GM18951 (cell line): Measurements from ENCODE around the gene CLEC19A.

Experiments used
- POLR2A ChIP-seq: IDR thresholded peaks from 4 replicates; pipeline ENCODE4 v1.6.1; 2011; ENCODE audit warnings: mild to moderate bottlenecking; ENCODE audit not compliant: insufficient read length, insufficient read depth; ENCODE audit errors: extremely low read depth
- in situ Hi-C: fragments of 300-500 bp; cut with MboI; formaldehyde crosslinking; loops from one replicate; pipeline ENCODE4 v1.12.0; 2022; ENCODE audit warnings: low sequenced_read_pairs, mixed read lengths, inconsistent platforms; ENCODE audit not compliant: unreplicated experiment

CLEC19A gene

DNA sequence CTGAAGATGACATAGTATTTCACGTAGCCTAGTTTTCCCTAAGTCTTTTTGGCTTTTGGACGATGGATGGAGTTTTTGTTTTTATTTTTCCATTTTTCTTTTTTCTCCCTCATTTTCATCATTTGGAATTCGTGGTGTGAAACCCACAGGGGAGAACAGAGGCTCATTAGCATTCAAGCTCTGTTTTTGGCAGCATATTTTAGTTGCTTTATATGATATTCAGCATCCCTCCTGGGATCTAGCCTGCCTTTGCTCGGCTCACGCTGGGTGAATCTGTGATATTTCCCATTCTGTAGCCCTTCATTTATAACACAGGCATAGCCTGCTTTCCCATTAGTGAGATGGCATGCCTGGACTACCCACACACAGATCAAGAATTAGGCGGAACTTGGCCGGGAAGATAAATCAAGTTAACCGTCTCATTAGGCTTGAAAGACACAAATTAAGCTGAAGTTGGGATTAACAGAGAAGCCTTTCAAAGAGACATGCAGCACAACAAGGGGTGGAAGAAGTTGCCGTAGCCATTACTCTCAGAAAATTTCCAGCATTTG is 20.1 kb upstream of the CLEC19A start:
- TF ChIP-seq POLR2A: no peak
- in situ Hi-C loops: loop anchor here (5.0 kb wide), 1 partner anchor 57 kb away; no protein-coding TSS in a partner anchor

DNA sequence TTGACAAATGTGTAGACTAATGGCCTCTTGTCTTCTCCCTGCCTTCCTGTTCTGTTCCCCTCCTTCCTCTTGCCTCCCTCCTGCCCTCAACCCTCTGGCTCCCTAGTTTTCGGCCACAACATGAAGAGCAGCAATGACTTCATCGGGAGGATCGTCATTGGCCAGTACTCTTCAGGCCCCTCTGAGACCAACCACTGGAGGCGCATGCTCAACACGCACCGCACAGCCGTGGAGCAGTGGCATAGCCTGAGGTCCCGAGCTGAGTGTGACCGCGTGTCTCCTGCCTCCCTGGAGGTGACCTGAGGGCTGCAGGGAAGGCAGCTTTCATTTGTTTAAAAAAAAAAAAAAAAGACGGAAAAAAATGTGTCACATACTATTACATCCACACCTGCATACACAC is 18.8 kb upstream of the CLEC19A start:
- TF ChIP-seq POLR2A: no peak
- in situ Hi-C loops: loop anchor here (5.0 kb wide), 1 partner anchor 56 kb away; no protein-coding TSS in a partner anchor

DNA sequence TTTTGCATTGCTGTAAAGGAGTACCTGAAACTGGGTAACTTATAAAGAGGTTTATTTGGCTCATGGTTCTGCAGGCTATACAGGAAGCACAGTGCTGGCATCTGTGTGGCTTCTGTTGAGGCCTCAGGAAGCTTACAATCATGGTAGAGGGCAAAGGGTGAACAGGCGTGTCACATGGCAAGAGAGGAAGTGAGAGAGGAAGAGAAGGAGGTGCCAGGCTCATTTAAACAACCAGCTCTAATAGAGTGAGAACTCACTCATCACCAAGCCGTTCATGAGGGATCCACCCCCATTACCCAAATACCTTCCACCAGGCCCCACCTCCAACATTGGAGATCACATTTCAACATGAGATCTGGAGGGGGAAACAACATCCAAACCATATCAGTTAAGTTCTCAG is 16.4 kb upstream of the CLEC19A start:
- TF ChIP-seq POLR2A: no peak
- in situ Hi-C loops: loop anchor here (5.0 kb wide), 1 partner anchor 53 kb away; no protein-coding TSS in a partner anchor

GRCh38 chr16:19274165-19274797 is 11.2 kb upstream of the CLEC19A start:
- in situ Hi-C loops: no loop called here
- TF ChIP-seq POLR2A: no peak

- in situ Hi-C loops: no loop called here
- no peak for TF ChIP-seq POLR2A
Observed at GRCh38 chr16:19278403-19278802, 7.1 kb upstream of the CLEC19A start.

DNA sequence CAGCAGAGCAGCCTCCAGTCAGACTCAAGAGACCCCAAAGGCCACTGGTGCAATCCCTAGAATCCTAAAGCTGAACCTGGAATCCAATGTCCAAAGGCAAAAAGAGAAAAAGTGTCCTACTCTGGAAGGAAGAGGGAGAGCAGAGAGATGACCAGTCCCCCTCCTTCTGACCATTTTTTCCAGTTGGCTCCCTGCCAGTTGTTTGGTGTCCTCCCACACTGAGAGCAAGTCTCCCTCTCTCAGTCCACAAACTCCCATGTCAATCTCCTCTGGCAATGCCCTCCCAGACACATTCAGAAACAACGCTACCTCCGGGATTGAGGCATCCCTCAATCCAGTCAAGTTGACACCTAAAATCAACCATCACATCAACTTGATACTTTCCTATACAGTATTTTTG is 4.3 kb upstream of the CLEC19A start:
- in situ Hi-C loops: no loop called here
- TF ChIP-seq POLR2A: no peak

DNA sequence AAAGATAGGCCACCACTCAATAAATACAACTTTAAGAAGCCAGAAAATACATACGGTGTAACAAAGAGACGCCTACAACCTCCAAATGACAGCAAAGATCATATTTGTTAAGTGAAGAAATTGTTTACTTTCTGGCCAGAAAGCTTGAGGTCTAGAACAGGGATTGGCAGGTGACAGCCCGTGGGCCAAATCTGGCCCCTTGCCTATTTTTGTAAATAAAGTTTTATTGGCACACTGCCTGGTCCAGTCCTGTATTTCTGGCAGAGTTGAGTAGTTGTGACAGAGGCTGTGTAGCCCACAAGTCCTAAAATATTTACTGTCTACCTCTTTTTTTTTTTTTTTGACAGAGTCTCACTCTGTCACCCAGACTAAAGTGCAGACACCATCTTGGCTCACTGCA is 3.4 kb upstream of the CLEC19A start:
- in situ Hi-C loops: no loop called here
- no peak for TF ChIP-seq POLR2A

GRCh38 chr16:19283637-19284036 is 1.9 kb upstream of the CLEC19A start:
- no peak for TF ChIP-seq POLR2A
- in situ Hi-C loops: no loop called here

DNA sequence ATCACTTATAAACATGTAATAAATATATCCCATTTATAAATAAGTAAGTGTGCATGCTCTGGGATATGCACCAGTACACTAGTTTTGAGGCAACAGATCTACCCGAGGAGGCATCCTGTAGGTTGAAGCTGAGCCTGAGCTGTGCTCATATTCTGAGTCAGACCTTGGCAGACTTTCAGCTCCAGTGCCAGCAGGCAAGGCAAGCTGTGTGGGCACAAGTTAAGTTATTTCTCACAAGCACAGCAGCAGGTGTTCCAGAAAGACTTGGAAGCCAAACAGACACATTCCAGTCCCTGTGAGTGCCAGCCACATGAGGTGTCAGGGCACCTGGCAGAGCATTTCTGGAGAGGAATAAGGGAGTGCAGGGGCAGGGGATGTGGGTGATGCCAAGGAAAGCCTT is 1.3 kb upstream of the CLEC19A start:
- in situ Hi-C loops: no loop called here
- no peak for TF ChIP-seq POLR2A

DNA sequence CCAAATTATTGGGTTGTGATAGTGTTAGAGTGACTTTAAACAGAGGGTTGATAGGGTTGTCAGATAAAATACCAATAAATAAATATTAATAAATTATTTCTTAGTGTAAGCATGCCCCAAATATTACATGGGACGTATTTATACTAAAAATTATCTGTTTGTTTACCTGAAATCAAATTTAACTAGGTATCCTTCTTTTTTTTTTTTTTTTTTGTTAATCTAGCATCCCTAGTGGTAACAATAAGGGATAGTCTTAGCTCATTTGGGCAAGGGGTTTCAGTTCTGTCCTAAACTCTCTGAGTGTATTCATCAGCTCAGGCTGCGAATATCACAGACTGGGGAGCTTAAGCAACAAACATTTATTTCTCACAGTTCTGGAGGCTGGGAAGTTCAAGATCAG is 1.3 kb downstream of the CLEC19A start:
- no peak for TF ChIP-seq POLR2A
- in situ Hi-C loops: no loop called here

DNA sequence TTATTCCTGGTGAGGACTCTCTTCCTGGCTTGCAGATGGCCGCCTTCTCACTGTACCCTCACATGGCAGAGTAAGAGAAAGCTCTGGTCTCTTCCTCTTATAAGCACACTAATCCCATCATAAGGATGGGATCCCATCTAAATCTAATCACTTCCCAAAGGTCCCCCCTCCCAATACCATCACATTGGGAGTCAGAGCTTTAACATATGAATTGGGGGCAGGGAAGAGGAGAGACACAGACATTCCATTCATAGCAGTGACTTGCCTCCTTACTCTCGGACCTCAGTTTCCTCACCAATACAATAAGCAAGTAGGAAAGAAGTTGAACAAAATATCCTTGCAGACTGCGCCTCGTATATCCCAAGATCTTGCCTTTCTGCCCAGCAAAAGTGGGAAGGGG is 1.7 kb downstream of the CLEC19A start:
- in situ Hi-C loops: no loop called here
- TF ChIP-seq POLR2A: no peak

DNA sequence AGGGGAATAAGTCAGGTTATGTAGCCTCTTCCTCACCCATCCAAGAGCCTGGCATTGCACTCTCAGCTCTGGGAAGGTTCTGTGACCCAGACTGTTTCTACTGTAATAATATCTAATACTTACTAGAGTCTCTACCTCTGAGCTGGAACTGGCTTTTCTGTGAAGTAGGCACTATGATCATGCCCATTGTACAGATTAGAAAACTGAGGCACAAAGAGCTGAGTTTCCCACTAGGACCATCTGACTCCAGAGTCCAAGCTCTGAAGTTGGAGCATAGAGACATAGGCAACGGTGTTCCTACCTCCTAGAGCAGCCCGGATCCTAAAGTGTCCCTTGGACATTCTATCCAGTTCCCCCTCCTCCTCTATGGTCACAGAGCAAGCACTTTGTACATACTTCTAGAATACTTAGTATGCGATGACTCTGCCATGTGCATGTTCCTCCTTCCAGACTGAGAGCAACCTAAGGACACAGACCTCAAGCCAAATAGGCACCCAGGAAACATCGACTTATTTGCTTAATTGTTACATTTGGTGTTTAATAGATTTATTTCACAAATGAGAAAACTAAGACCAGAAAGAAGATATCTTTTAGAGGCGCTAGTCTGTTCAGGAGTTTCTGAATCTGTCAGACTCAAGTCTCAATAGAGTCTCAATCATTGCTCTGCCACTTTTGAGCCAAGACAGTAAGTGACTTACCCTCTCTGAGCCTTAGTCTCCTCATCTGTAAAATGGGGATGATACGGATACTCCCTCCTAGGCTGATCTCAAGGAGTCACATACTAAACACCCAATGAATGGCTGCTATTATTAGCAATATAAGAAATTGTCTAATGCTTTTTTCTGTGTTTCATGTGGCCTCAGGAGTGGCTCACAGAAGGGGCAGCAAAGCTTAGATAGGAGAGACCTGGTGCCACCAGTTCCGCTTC is 3.6 kb downstream of the CLEC19A start:
- TF ChIP-seq POLR2A: no peak
- in situ Hi-C loops: no loop called here

- in situ Hi-C loops: no loop called here
- TF ChIP-seq POLR2A: no peak
Observed at GRCh38 chr16:19289811-19290485, 4.4 kb downstream of the CLEC19A start.
